ENCODE measurements around the gene NEDD8. TPM values are rescaled to one million over a fixed set of nuclear protein-coding genes. Genes with fewer than 3 reads are reported as not detected.

NEDD8 gene
- total RNA-seq, 1 experiment from 2014 or later, result 192 TPM

DNA sequence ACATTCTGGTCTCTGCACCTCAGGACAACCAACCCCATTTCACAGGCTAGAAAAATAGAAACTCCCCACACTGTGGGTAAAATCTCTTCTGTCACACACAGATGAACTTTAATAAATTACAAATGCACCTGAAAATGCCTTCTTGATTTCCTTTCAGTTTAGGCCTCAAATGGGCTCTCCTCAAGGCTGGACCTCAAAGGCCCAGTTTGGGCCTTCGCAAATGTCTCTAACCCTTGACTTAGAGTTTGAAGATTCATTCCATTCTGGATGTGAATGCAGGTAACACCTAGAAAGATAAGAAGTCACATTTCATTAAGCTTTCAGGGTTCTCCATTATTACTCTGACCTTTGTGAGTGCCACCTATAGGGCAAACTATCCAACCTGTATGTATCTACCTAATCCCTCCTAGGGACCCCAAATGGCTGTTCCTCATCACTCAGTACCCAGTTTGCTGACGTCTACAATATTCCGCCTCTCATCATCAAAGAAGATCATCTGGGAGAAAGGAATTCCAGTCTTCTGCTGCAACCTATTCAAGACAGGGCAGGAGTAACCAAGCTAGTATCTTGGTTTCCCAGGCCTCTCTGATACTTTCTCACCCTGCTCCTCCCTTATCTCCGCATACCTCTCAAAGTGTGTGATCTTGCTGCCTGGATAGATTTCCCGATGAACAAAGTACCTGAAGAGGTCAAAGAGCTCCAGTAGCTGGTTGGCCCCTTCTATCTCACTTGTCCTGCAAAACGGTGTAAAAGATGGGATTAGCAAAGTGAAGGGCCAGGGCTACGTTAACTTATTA, 18.1 kb downstream of the NEDD8 start:
- Mint-ChIP-seq H3K4me1 (ENCODE audit: low read depth, unreplicated experiment) (peaks cover 12% of the 10 kb centered on the region), H3K27ac (ENCODE audit: unreplicated experiment) (peak overlapping the region; percentile 90)
- intact Hi-C loops (cut with micrococcal nuclease; ENCODE audit: unreplicated experiment), result no loop called here

DNA sequence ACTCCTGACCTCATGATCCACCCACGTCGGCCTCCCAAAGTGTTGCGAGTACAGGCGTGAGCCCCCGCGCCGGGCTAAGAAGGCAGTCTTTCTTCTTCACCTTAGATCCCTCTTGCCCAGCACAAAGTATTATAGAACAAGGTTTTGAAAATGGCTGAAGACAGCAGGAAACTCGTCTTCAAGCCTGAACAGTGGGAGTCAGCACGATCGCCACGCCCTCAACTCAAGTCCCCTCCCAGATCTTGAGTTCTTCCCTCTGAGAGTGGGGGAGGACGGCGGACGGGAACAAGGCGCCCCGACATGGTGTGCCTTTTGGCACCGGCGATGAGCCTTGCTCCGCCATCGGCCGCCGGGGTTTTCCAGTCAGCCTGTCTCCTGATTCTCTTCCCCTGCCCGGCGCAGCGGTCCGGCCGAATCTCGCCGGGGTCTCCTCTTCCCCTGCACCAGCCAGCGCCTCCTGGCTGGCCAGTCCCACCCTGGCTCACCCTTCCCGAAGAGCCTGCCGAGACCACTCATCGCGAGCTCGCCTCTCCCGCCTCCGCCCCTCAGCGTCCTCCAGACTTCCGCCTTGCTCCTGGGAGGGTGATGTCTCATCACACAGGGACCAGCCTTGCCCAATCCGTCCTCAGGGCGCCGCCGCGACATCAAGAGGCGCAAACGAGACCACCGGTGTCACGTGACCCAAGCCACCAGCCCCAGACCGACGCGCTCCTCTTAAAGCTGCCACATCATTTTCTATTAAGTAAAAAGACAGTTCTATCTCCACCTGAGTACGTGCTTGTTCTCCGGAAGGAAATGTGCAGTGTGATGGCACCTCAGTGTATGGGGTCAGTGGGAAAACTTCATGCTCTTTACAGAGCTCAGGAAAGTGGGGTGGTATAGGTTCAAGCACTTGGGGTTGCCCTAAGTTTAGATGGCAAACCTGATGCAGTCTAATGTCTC, 19.0 kb downstream of the NEDD8 start, which contains the start of gene CHMP4A:
Gene CHMP4A, minus strand, starts transcription at position 565 of the 942 bp plus-strand sequence. Its CDS starts 49 bp downstream, at position 516.
- DNase-seq, result peak; percentile 96
- TF ChIP-seq, protein P1, sequence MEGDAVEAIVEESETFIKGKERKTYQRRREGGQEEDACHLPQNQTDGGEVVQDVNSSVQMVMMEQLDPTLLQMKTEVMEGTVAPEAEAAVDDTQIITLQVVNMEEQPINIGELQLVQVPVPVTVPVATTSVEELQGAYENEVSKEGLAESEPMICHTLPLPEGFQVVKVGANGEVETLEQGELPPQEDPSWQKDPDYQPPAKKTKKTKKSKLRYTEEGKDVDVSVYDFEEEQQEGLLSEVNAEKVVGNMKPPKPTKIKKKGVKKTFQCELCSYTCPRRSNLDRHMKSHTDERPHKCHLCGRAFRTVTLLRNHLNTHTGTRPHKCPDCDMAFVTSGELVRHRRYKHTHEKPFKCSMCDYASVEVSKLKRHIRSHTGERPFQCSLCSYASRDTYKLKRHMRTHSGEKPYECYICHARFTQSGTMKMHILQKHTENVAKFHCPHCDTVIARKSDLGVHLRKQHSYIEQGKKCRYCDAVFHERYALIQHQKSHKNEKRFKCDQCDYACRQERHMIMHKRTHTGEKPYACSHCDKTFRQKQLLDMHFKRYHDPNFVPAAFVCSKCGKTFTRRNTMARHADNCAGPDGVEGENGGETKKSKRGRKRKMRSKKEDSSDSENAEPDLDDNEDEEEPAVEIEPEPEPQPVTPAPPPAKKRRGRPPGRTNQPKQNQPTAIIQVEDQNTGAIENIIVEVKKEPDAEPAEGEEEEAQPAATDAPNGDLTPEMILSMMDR (IDR thresholded peaks at IDR 0.05; ENCODE audit: unreplicated experiment), result no peak
- Mint-ChIP-seq H3K27me3 (ENCODE audit: unreplicated experiment) (no peaks in the 10 kb centered on the region), H3K9me3 (ENCODE audit: low read depth, unreplicated experiment) (no peaks in the 10 kb centered on the region), H3K27ac (ENCODE audit: unreplicated experiment) (peak within 1 kb of the TSS; percentile 90), H3K36me3 (ENCODE audit: insufficient read depth, unreplicated experiment) (peaks cover 68% of the 10 kb centered on the region), H3K4me3 (ENCODE audit: low read depth, unreplicated experiment) (peak within 1 kb of the TSS; percentile 86), H3K4me1 (ENCODE audit: low read depth, unreplicated experiment) (peaks cover 12% of the 10 kb centered on the region)
- intact Hi-C loops (cut with micrococcal nuclease; ENCODE audit: unreplicated experiment), result no loop called here
- CTCF ChIA-PET, result interaction anchor here (0.6 to 1.3 kb wide), 4 partner anchors 17 to 794 kb away, joined by 3 read pairs; partner anchors contain the start of genes TINF2 and TM9SF1
- no TSS peak for BruUV-seq (replicated peaks)

More for the DNA sequence above, 18.1 kb downstream of the NEDD8 start:
- TF ChIP-seq, protein P1 (IDR thresholded peaks at IDR 0.05; ENCODE audit: unreplicated experiment), result no peak
- CTCF ChIA-PET, result interaction anchor here (0.6 to 1.3 kb wide), 4 partner anchors 18 to 793 kb away, joined by 3 read pairs; partner anchors contain the start of genes TINF2 and TM9SF1
- Mint-ChIP-seq H3K4me3 (ENCODE audit: low read depth, unreplicated experiment) (peak overlapping the region; percentile 86), H3K27me3 (ENCODE audit: unreplicated experiment) (no peaks in the 10 kb centered on the region), H3K36me3 (ENCODE audit: insufficient read depth, unreplicated experiment) (peaks cover 64% of the 10 kb centered on the region), H3K9me3 (ENCODE audit: low read depth, unreplicated experiment) (no peaks in the 10 kb centered on the region)
- DNase-seq, result no peak
- BruUV-seq (replicated peaks), result TSS peak; percentile 85

DNA sequence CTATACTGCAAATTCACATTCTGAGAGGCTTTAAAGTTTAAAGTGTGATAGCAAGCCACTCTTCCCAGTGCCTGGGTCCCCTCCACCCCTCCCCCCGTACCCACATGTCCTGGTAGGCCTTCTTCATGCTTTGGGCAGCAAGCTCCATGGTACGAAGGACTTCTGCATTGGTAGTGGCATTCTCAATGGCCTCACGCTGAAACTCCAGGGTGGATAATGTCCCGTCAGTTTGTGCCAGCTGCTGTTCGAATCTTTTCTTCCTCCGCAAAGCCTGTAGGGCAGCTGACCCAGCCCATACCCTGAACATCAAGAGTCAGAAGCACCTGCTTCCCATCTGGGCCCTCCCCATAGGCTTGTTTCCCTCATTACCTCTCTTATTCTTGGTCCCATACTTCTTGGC, 20.9 kb downstream of the NEDD8 start:
- no peaks in the 10 kb centered on the region for H3K9me3 Mint-ChIP-seq (ENCODE audit: low read depth, unreplicated experiment)
- peaks cover 77% of the 10 kb centered on the region for H3K36me3 Mint-ChIP-seq (ENCODE audit: insufficient read depth, unreplicated experiment)
- H3K27ac Mint-ChIP-seq (ENCODE audit: unreplicated experiment), result peak overlapping the region; percentile 7
- intact Hi-C loops (cut with micrococcal nuclease; ENCODE audit: unreplicated experiment), result no loop called here
- no peaks in the 10 kb centered on the region for H3K27me3 Mint-ChIP-seq (ENCODE audit: unreplicated experiment)
- CTCF ChIA-PET, result no interaction called here
- DNase-seq, result no peak
- H3K4me3 Mint-ChIP-seq (ENCODE audit: low read depth, unreplicated experiment), result no peak overlapping the region
- peaks cover 12% of the 10 kb centered on the region for H3K4me1 Mint-ChIP-seq (ENCODE audit: low read depth, unreplicated experiment)
- no TSS peak for BruUV-seq (replicated peaks)
- TF ChIP-seq, protein P1 (IDR thresholded peaks at IDR 0.05; ENCODE audit: unreplicated experiment), result no peak

DNA sequence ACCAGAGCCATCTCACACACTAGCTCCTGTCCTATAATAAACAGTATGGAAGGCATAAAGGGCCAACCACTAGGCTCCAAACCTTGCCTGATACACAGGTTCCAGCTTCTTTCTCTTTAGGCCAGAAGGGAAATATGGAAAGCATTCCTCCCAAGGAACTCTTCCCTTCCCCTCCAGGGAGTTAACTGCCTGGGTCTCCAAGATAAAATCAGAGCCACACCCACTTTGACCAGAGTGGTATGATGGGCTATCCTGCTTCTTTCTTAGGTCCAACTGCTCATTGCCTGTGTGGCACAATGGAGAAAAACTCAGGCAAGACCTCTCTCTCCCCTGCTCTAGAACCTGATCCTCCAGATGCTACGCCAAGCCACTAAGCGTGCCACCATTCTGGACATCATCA, 24.5 kb downstream of the NEDD8 start:
- Mint-ChIP-seq H3K4me1 (ENCODE audit: low read depth, unreplicated experiment) (no peaks in the 10 kb centered on the region), H3K27me3 (ENCODE audit: unreplicated experiment) (no peaks in the 10 kb centered on the region), H3K9me3 (ENCODE audit: low read depth, unreplicated experiment) (peaks cover 5% of the 10 kb centered on the region), H3K4me3 (ENCODE audit: low read depth, unreplicated experiment) (no peak overlapping the region), H3K36me3 (ENCODE audit: insufficient read depth, unreplicated experiment) (peaks cover 66% of the 10 kb centered on the region), H3K27ac (ENCODE audit: unreplicated experiment) (no peak overlapping the region)
- intact Hi-C loops (cut with micrococcal nuclease; ENCODE audit: unreplicated experiment), result no loop called here
- TF ChIP-seq, protein P1 (IDR thresholded peaks at IDR 0.05; ENCODE audit: unreplicated experiment), result no peak
- no TSS peak for BruUV-seq (replicated peaks)
- CTCF ChIA-PET, result no interaction called here
- no peak for DNase-seq

Data from Calu3 (cell line).